PFSK-1 (cell line): Measurements from ENCODE around the gene DHX35.

Experiments used
- FOXP2 ChIP-seq: optimal IDR thresholded peaks from 2 replicates; pipeline ENCODE3; 2011; ENCODE audit warnings: borderline replicate concordance, control low read depth, inconsistent platforms; ENCODE audit not compliant: insufficient read depth; ENCODE audit errors: extremely low read length, extremely low read depth
- POLR2AphosphoS5 ChIP-seq: IDR thresholded peaks from 2 replicates; pipeline ENCODE4 v1.6.1; 2012; ENCODE audit warnings: low read depth, mild to moderate bottlenecking, control low read depth, low read length, moderate library complexity
- REST ChIP-seq, 2 experiments: IDR thresholded peaks; 2 replicates each; pipeline versions ENCODE4 v1.6.1 to v1.8.0; 2011 to 2012; ENCODE audit warnings: low read depth in 2 of 2, low read length in 2 of 2, control low read depth in 1 of 2, inconsistent platforms in 1 of 2, mild to moderate bottlenecking in 1 of 2, moderate library complexity in 1 of 2; ENCODE audit not compliant: insufficient read depth in 1 of 2
- SIN3A ChIP-seq: IDR thresholded peaks from 2 replicates; pipeline ENCODE4 v1.6.1; 2012; ENCODE audit warnings: mild to moderate bottlenecking, low read length, moderate library complexity, borderline replicate concordance; ENCODE audit not compliant: insufficient read depth
- TAF1 ChIP-seq: IDR thresholded peaks from 2 replicates; pipeline ENCODE4 v1.6.1; 2012; ENCODE audit warnings: low read length, control low read depth, borderline replicate concordance; ENCODE audit not compliant: insufficient read depth

Gene DHX35

GRCh38 chr20:39038495-39038894 lies 76.4 kb downstream of the DHX35 start:
- no peak for TF ChIP-seq REST (IDR thresholded peaks at IDR 0.05; ENCODE audit: insufficient read depth in 1 of 2, low read depth in 2 of 2, low read length in 2 of 2)
- TF ChIP-seq POLR2AphosphoS5: no peak
- no peak for TF ChIP-seq TAF1
- no peak for TF ChIP-seq SIN3A
- TF ChIP-seq FOXP2: no peak

- TF ChIP-seq SIN3A (no peak), REST (IDR thresholded peaks at IDR 0.05; ENCODE audit: insufficient read depth in 1 of 2, low read depth in 2 of 2, low read length in 2 of 2) (no peak), FOXP2 (no peak), TAF1 (no peak), POLR2AphosphoS5 (no peak)
Observed at GRCh38 chr20:39039261-39039660, 77.1 kb downstream of the DHX35 start.

- no peak for TF ChIP-seq FOXP2
- TF ChIP-seq SIN3A: no peak
- no peak for TF ChIP-seq POLR2AphosphoS5
- no peak for TF ChIP-seq REST (IDR thresholded peaks at IDR 0.05; ENCODE audit: insufficient read depth in 1 of 2, low read depth in 2 of 2, low read length in 2 of 2)
Observed at GRCh38 chr20:39040116-39040515, 78.0 kb downstream of the DHX35 start.

GRCh38 chr20:39041067-39041466 lies 78.9 kb downstream of the DHX35 start:
- TF ChIP-seq FOXP2 (no peak), TAF1 (no peak), POLR2AphosphoS5 (no peak), REST (IDR thresholded peaks at IDR 0.05; ENCODE audit: insufficient read depth in 1 of 2, low read depth in 2 of 2, low read length in 2 of 2) (no peak), SIN3A (no peak)
